Activated T-cell treated with anti-CD3 and anti-CD28 coated beads, Interleukin-2, amount 50 U/mL, for 4 hours (primary cell): ENCODE data around the gene MAP1B. TPM values are rescaled to one million over a fixed set of nuclear protein-coding genes. Genes with fewer than 3 reads are reported as not detected.

Experiments used
- ATAC-seq, 2 donors: fragments of 200-7000 bp; cut with Tn5 transposase; one replicate each; pipeline ENCODE4 v1.10.0; 2021
- DNase-seq: peaks from one replicate; pipeline ENCODE4 v3.0.0-alpha.2; 2020
- H3K27me3 Mint-ChIP-seq: one replicate; pipeline ENCODE4 v1.8.0; 2021; ENCODE audit warnings: low read depth, mixed read lengths
- H3K36me3 Mint-ChIP-seq: one replicate; pipeline ENCODE4 v1.8.0; 2022; ENCODE audit warnings: mixed read lengths; ENCODE audit not compliant: insufficient read depth
- H3K4me1 Mint-ChIP-seq: one replicate; pipeline ENCODE4 v1.8.0; 2021; ENCODE audit warnings: low read depth, mixed read lengths
- H3K4me3 Mint-ChIP-seq: one replicate; pipeline ENCODE4 v1.8.0; 2021; ENCODE audit warnings: mild to moderate bottlenecking, moderate library complexity, mixed read lengths
- H3K9me3 Mint-ChIP-seq: one replicate; pipeline ENCODE4 v1.8.0; 2021; ENCODE audit warnings: mixed read lengths
- total RNA-seq, 3 donors: library from RNA; stranded (reverse); gene quantifications; one replicate each; pipeline ENCODE4 v1.2.1, GENCODE V29; 2021

Gene MAP1B
- total RNA-seq, 3 donors from 2014 or later, result 0.16 to 0.41 (median 0.25) TPM

DNA sequence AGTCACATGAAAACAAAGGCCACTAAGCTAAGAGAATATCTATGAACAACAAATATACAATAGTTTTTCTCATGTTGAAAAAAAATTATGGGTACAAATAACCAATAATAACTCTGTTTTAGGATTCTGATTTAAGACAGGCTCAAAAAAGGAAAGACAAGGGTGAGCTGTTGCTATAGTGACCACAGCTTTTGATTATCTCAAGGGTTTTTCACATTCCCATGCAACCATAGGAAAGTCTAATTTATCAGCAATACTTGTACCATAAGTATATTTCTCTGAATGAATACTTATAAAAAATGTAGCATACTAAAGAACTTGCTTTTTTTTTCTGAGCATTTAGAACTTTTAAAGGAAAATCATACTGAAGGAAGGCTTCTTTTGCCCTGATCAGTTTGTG lies 144.7 kb downstream of the MAP1B start:
- Mint-ChIP-seq H3K4me3 (no peak overlapping the region), H3K27me3 (no peaks in the 10 kb centered on the region), H3K36me3 (peaks cover 11% of the 10 kb centered on the region), H3K9me3 (no peaks in the 10 kb centered on the region), H3K4me1 (peaks cover 6% of the 10 kb centered on the region)
- ATAC-seq, result no peak
- DNase-seq, result no peak

DNA sequence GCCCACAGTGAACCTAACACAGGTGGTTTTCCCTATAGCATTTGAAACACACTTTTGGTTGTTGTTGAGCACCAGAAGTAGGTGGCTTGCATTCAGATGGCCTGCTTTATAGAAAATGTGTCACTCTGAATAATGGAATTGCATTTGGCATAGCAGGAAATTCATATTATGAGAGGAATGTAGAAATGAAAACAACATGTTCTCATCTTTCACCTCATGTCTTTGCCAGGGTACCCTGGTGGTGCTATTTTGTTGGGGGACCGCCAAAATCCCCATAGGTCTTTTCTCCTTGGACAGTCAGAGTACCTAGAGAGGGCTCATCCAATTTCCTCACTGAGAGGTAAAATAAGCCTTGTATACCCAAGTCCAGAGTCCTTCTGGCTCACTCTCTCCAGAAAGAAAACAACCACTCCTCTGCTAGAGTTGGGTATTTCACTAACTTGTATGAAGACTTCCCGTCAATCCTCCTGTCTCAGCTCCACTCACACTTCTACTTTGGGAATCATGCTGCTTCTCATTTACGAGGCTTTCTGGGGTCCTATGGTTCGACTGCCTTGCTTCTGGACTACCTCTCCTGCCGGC lies 145.4 kb downstream of the MAP1B start:
- no peak for DNase-seq
- Mint-ChIP-seq H3K36me3 (peaks cover 17% of the 10 kb centered on the region), H3K4me3 (no peak overlapping the region)

DNA sequence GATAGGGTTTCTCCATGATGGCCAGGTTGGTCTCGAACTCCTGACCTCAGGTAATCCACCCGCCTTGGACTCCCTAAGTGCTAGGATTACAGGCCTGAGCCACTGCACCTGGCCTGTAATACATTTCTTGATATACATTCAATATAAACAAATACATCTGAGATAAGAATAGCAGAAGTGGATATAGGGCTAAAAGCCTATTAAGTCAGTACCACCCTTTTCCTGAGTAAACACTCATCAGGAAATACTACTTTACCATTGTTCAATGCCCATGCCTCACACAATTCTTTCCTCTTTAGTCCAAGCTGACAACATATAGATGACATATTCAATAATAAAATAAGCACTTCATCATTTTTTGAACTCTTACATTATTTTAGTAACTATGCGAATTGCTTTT lies 148.0 kb downstream of the MAP1B start:
- Mint-ChIP-seq H3K4me1 (peaks cover 3% of the 10 kb centered on the region), H3K27me3 (no peaks in the 10 kb centered on the region), H3K36me3 (peaks cover 19% of the 10 kb centered on the region), H3K9me3 (no peaks in the 10 kb centered on the region), H3K4me3 (no peak overlapping the region)
- ATAC-seq, result no peak
- no peak for DNase-seq

More for the DNA sequence above, 145.4 kb downstream of the MAP1B start:
- no peaks in the 10 kb centered on the region for H3K27me3 Mint-ChIP-seq
- H3K4me1 Mint-ChIP-seq, result peaks cover 6% of the 10 kb centered on the region
- no peak for ATAC-seq
- H3K9me3 Mint-ChIP-seq, result no peaks in the 10 kb centered on the region

DNA sequence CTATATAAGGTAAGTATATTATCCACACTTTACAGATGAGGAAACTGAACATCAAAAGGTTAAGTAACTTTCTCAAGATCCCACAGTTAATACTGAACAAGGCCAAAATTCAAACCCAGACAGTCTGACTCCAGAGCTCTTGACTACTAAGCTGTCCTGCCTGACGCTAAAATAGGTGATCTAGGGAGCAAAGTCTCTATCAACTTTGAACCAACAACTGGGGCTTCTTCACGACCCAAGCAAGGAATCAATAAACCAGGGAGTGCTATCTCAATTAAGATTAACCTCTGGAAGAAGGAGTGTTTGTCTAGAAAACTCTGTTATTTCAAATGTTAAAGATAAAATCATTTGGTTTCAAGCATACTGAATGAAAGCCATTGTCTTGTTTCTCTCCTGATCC lies 148.4 kb downstream of the MAP1B start:
- ATAC-seq, result no peak
- no peak for DNase-seq
- H3K4me3 Mint-ChIP-seq, result no peak overlapping the region
- no peaks in the 10 kb centered on the region for H3K9me3 Mint-ChIP-seq
- H3K27me3 Mint-ChIP-seq, result no peaks in the 10 kb centered on the region
- H3K36me3 Mint-ChIP-seq, result peaks cover 20% of the 10 kb centered on the region
- peaks cover 3% of the 10 kb centered on the region for H3K4me1 Mint-ChIP-seq

GRCh38 chr5:72256536-72256935 lies 149.3 kb downstream of the MAP1B start:
- H3K9me3 Mint-ChIP-seq, result no peaks in the 10 kb centered on the region
- H3K4me3 Mint-ChIP-seq, result no peak overlapping the region
- ATAC-seq (peak; percentile 18 to 30), DNase-seq (no peak)
- H3K27me3 Mint-ChIP-seq, result no peaks in the 10 kb centered on the region
- peaks cover 23% of the 10 kb centered on the region for H3K36me3 Mint-ChIP-seq
- H3K4me1 Mint-ChIP-seq, result peaks cover 3% of the 10 kb centered on the region

Other genes starting within 250 kb of the MAP1B start
- gene MRPS27, start 212.8 kb downstream of the MAP1B start, total RNA-seq, result 100 to 1,000 TPM in 1 of 3 donors, 10 to 100 TPM in 2; 83.4 to 107 (median 88.1) TPM
- 10 to 100 TPM; 11.6 to 14.1 (median 13.3) TPM for gene PTCD2, start 212.9 kb downstream of the MAP1B start, total RNA-seq